Mesendoderm (in vitro differentiated cells): ENCODE measurements around the gene TWIST2.

Experiments used
- DNase-seq: peaks from one replicate; pipeline ENCODE4 v3.0.0; 2013
- H2AK5ac ChIP-seq: 2 replicates; pipeline ENCODE4 v1.6.1; 2013; ENCODE audit warnings: low read length, inconsistent platforms
- H2BK120ac ChIP-seq: 2 replicates; pipeline ENCODE4 v1.6.1; 2013; ENCODE audit warnings: low read depth, mild to moderate bottlenecking, low read length, moderate library complexity, mixed read lengths
- H2BK15ac ChIP-seq: replicated peaks from 2 replicates; pipeline ENCODE4 v1.6.1; 2013; ENCODE audit warnings: low read depth, mild to moderate bottlenecking, moderate library complexity
- H2BK5ac ChIP-seq: 2 replicates; pipeline ENCODE4 v1.6.1; 2013; ENCODE audit warnings: low read length, inconsistent platforms
- H3K18ac ChIP-seq: 2 replicates; pipeline ENCODE4 v1.6.1; 2013; ENCODE audit warnings: mild to moderate bottlenecking, low read length, mixed read lengths
- H3K23ac ChIP-seq: one replicate; pipeline ENCODE4 v1.6.1; 2013; ENCODE audit warnings: low read length
- H3K27ac ChIP-seq: 2 replicates; pipeline ENCODE4 v1.5.1; 2013; ENCODE audit warnings: low read depth, mild to moderate bottlenecking, inconsistent platforms, low read length, moderate library complexity
- H3K27me3 ChIP-seq: 2 replicates; pipeline ENCODE4 v1.6.1; 2013; ENCODE audit warnings: low read length, control low read depth, mild to moderate bottlenecking, inconsistent platforms; ENCODE audit not compliant: insufficient read depth, poor library complexity
- H3K36me3 ChIP-seq: 2 replicates; pipeline ENCODE4 v1.6.1; 2013; ENCODE audit warnings: low read length, inconsistent platforms; ENCODE audit not compliant: control insufficient read depth, insufficient read depth
- H3K4ac ChIP-seq: one replicate; pipeline ENCODE4 v1.6.1; 2013; ENCODE audit warnings: low read depth, mild to moderate bottlenecking, low read length, moderate library complexity
- H3K4me1 ChIP-seq: 2 replicates; pipeline ENCODE4 v1.6.1; 2013; ENCODE audit warnings: low read depth, low read length, inconsistent platforms; ENCODE audit not compliant: control insufficient read depth
- H3K4me2 ChIP-seq: 2 replicates; pipeline ENCODE4 v1.6.1; 2013; ENCODE audit warnings: low read length
- H3K4me3 ChIP-seq: 2 replicates; pipeline ENCODE4 v1.5.1; 2013; ENCODE audit warnings: mild to moderate bottlenecking, low read length
- H3K56ac ChIP-seq: one replicate; pipeline ENCODE4 v1.6.1; 2013; ENCODE audit warnings: low read length
- H3K79me1 ChIP-seq: 2 replicates; pipeline ENCODE4 v1.6.1; 2013; ENCODE audit warnings: low read length, inconsistent platforms
- H3K79me2 ChIP-seq: 2 replicates; pipeline ENCODE4 v1.6.1; 2013; ENCODE audit warnings: mild to moderate bottlenecking, low read length; ENCODE audit not compliant: control insufficient read depth, insufficient read depth
- H3K9ac ChIP-seq: 2 replicates; pipeline ENCODE4 v1.6.1; 2013; ENCODE audit warnings: low read length, inconsistent platforms
- H4K5ac ChIP-seq: one replicate; pipeline ENCODE4 v1.6.1; 2013; ENCODE audit warnings: low read length
- H4K8ac ChIP-seq: one replicate; pipeline ENCODE4 v1.6.1; 2013; ENCODE audit warnings: low read depth, mild to moderate bottlenecking, control low read depth, low read length, moderate library complexity
- WGBS: extraction: QIAGEN DNeasy Blood & Tissue Kit; methylation state at CpG from one replicate; pipeline ENCODE4 v1.1.7; 2013; ENCODE audit warnings: low lambda C conversion rate, missing lambda C conversion rate; ENCODE audit not compliant: insufficient coverage; ENCODE audit errors: extremely low coverage; 5-methylcytosine and 5-hydroxymethylcytosine counted together

The TWIST2 gene

DNA sequence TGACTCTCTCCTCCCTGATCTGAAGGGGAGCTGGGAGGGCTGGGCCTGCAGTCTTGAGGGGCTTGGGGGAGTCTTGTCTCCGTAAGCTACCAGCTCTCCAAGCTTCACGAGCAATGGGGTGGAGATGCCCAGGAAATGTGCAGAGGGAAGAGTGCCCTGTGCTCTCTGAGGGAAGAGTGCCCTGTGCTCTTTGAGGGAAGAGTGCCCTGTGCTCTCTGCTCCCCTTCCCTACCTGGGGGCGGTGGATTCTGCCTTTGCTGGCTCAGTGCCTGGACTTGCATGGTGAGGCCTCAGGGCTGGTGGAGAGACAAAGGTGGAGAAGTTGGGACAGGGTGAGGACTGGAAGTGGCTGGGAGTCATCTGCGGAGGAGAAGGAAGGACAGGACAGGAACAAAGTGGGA lies 72.7 kb downstream of the TWIST2 start:
- Histone ChIP-seq H4K5ac (no peak overlapping the region), H3K56ac (no peak overlapping the region), H2AK5ac (no peak overlapping the region), H4K8ac (no peak overlapping the region), H3K4ac (no peak overlapping the region), H3K4me2 (no peak overlapping the region), H3K27ac (no peak overlapping the region), H3K36me3 (no peaks in the 10 kb centered on the region), H3K4me1 (no peaks in the 10 kb centered on the region), H3K18ac (no peak overlapping the region), H3K79me2 (no peaks in the 10 kb centered on the region), H3K23ac (peak overlapping the region; percentile 80), H2BK120ac (no peak overlapping the region), H3K79me1 (no peaks in the 10 kb centered on the region), H2BK15ac (no peak overlapping the region), H2BK5ac (no peak overlapping the region), H3K9ac (no peak overlapping the region), H3K4me3 (no peak overlapping the region), H3K27me3 (no peaks in the 10 kb centered on the region)
- DNase-seq, result no peak
- WGBS, result no CpG with 5 or more reads among the region's 4 CpGs

DNA sequence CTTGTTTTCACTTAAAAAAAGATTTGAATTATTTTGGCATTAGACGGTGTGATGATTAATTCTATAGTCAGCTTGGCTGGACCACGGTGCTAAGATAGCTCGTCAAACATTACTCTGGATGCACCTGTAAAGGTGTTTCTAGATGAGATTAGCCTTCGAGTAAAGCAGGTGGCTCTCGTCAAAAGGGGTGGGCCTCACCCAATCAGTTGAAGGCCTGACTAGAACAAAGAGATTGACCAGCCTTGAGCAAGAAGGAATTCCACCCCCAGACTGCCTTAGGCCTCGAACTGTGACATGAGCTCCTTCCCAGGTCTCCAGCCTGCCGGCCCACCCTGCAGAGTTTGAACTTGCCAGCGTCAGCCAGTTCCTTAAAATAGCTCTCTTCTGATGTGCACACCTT lies 73.4 kb downstream of the TWIST2 start:
- Histone ChIP-seq H3K4me2 (no peak overlapping the region), H3K27me3 (no peaks in the 10 kb centered on the region), H2AK5ac (no peak overlapping the region), H2BK15ac (no peak overlapping the region), H3K79me1 (no peaks in the 10 kb centered on the region), H3K4me1 (no peaks in the 10 kb centered on the region), H3K56ac (no peak overlapping the region), H3K9ac (no peak overlapping the region), H4K8ac (no peak overlapping the region), H3K36me3 (no peaks in the 10 kb centered on the region), H4K5ac (no peak overlapping the region), H2BK5ac (no peak overlapping the region), H3K18ac (no peak overlapping the region), H3K4ac (no peak overlapping the region), H3K79me2 (no peaks in the 10 kb centered on the region), H3K27ac (no peak overlapping the region), H2BK120ac (no peak overlapping the region), H3K23ac (no peak overlapping the region), H3K4me3 (no peak overlapping the region)
- no peak for DNase-seq
- WGBS, result no CpG with 5 or more reads among the region's 8 CpGs

DNA sequence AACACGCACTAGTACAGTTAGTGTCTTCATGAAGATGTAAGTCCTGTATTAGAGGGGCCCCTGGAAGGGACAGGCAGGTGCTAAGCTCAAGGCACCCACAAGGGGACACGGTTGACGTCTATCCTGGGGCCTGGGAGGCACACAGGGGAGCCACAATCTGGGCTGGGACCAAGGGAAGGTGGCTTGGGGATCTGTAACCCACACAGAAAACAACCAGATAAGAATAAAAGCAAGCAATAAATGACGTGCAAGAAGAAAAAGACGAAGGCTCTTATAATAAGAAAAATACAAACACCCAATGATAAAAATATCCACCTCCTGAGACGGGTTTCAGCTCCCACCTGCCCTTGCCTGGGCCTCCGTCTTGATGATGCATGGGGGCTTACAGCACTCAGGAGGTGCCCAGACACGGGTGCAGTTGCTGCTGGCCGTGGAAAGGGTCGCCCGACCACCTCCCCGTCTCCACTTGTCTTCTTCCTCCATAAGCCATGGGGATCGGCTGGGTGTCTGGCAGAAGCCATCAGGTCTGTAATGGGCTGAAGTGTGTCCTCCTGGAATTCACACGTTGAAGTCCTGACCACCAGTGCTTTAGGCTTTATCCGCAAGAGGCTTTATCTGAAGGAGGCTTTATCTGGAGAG lies 73.9 kb downstream of the TWIST2 start:
- no peak overlapping the region for H2BK120ac ChIP-seq
- no peak overlapping the region for H4K5ac ChIP-seq
- no peaks in the 10 kb centered on the region for H3K79me2 ChIP-seq
- H3K79me1 ChIP-seq, result no peaks in the 10 kb centered on the region
- no peak overlapping the region for H3K18ac ChIP-seq
- DNase-seq, result no peak
- no CpG with 5 or more reads among the region's 15 CpGs for WGBS
- no peak overlapping the region for H3K23ac ChIP-seq
- no peaks in the 10 kb centered on the region for H3K36me3 ChIP-seq
- no peak overlapping the region for H3K4me3 ChIP-seq
- no peak overlapping the region for H3K27ac ChIP-seq
- no peaks in the 10 kb centered on the region for H3K4me1 ChIP-seq
- no peak overlapping the region for H2AK5ac ChIP-seq
- no peak overlapping the region for H3K4ac ChIP-seq
- no peak overlapping the region for H3K56ac ChIP-seq
- H3K27me3 ChIP-seq, result no peaks in the 10 kb centered on the region
- H2BK5ac ChIP-seq, result no peak overlapping the region
- H3K9ac ChIP-seq, result no peak overlapping the region
- H2BK15ac ChIP-seq, result no peak overlapping the region
- no peak overlapping the region for H4K8ac ChIP-seq
- H3K4me2 ChIP-seq, result no peak overlapping the region

DNA sequence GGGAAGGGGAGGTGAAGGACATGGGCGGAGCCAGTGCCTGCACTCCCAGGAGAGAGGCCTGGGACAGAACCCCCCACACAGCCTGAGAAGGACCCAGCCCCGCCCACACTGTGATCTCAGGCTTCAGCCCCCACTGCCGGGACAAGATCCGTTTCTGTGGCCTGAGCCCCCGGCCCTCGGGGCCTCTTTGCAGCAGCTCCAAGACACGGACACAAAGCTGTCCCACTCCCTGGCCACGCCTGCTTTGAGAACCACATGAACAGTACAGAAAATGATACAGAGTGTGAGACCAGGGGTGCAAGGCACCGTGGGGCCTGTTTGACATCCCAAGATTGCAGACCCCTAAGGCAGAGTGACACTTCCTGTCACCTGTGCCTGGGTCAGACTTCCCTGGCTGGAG lies 74.5 kb downstream of the TWIST2 start:
- Histone ChIP-seq H4K5ac (no peak overlapping the region), H3K4me1 (no peaks in the 10 kb centered on the region), H3K27ac (no peak overlapping the region), H3K79me2 (no peaks in the 10 kb centered on the region), H3K9ac (no peak overlapping the region), H4K8ac (no peak overlapping the region), H3K4ac (no peak overlapping the region), H3K23ac (no peak overlapping the region), H3K4me3 (no peak overlapping the region), H2AK5ac (no peak overlapping the region), H3K56ac (no peak overlapping the region), H2BK120ac (no peak overlapping the region), H3K27me3 (no peaks in the 10 kb centered on the region), H2BK15ac (no peak overlapping the region), H2BK5ac (no peak overlapping the region), H3K18ac (no peak overlapping the region), H3K4me2 (no peak overlapping the region), H3K79me1 (no peaks in the 10 kb centered on the region), H3K36me3 (no peaks in the 10 kb centered on the region)
- no CpG with 5 or more reads among the region's 9 CpGs for WGBS
- no peak for DNase-seq

DNA sequence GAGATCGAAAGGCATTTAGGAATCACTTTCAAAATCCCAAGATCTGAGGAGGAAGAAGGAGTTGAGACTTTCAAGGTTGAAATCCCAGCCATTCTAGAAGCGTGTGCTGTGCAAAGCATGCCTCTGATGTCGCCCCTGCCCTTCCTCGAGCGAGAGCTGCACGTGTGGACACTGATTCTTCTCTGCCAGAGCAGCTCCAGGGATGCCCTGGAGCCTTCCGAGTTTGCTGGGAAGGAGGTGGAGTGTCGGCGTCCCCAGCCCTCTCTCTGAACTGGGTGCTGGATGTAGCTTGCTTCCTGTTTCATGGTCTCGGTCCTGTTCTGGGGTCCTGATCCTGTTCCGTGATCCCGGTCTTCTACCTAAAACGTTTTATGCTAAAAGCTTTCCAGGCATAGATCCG lies 76.1 kb downstream of the TWIST2 start:
- Histone ChIP-seq H3K4me2 (no peak overlapping the region), H3K23ac (no peak overlapping the region), H4K5ac (no peak overlapping the region), H3K18ac (no peak overlapping the region), H3K4ac (no peak overlapping the region), H2BK120ac (no peak overlapping the region), H2BK5ac (no peak overlapping the region), H3K9ac (no peak overlapping the region), H2BK15ac (no peak overlapping the region), H3K4me1 (no peaks in the 10 kb centered on the region), H3K79me2 (no peaks in the 10 kb centered on the region), H3K27me3 (no peaks in the 10 kb centered on the region), H2AK5ac (no peak overlapping the region), H3K79me1 (no peaks in the 10 kb centered on the region), H3K56ac (no peak overlapping the region), H3K36me3 (no peaks in the 10 kb centered on the region), H3K27ac (no peak overlapping the region), H3K4me3 (no peak overlapping the region), H4K8ac (no peak overlapping the region)
- no peak for DNase-seq
- no CpG with 5 or more reads among the region's 14 CpGs for WGBS

DNA sequence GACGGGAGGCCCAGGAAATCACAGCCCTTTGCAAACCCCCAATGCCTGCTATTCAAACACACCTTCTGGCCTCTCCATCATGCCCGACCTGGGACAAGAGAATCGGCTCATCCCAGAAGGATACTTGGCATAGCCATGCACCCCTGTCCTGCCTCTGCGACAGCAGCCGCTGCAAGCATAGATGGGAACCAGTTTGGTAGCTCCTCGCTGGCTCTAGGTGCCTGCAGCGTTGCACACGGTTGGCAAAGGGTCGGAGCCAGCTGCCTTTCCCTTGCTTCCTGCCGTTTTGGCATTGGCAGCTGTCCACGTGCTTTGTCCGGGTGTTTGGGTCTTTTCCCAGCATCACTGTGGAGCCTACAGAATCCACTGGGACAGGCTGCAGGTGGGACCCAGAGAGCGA lies 76.9 kb downstream of the TWIST2 start:
- Histone ChIP-seq H3K4me1 (no peaks in the 10 kb centered on the region), H2AK5ac (no peak overlapping the region)
- no peak for DNase-seq

More for the DNA sequence above, 76.9 kb downstream of the TWIST2 start:
- Histone ChIP-seq H4K5ac (no peak overlapping the region), H3K36me3 (no peaks in the 10 kb centered on the region), H2BK120ac (no peak overlapping the region), H3K27me3 (no peaks in the 10 kb centered on the region), H2BK5ac (no peak overlapping the region), H3K79me1 (no peaks in the 10 kb centered on the region), H3K4me2 (no peak overlapping the region), H3K18ac (no peak overlapping the region), H3K79me2 (no peaks in the 10 kb centered on the region), H3K23ac (no peak overlapping the region), H3K9ac (no peak overlapping the region), H2BK15ac (no peak overlapping the region), H3K56ac (no peak overlapping the region), H3K4ac (no peak overlapping the region), H4K8ac (no peak overlapping the region), H3K4me3 (no peak overlapping the region), H3K27ac (no peak overlapping the region)
- no CpG with 5 or more reads among the region's 13 CpGs for WGBS
